Endothelial cell of umbilical vein (primary cell): ENCODE measurements around the gene C17orf100. TPM values are rescaled to one million over a fixed set of nuclear protein-coding genes. Genes with fewer than 3 reads are reported as not detected.

Experiments used
- BruUV-seq: library from RNA; stranded (reverse); fragments of 400-500 nt; replicated peaks from 2 replicates; lab custom pipeline; 2021; lab: Mats Ljungman, UMichigan
- CTCF ChIA-PET: fragments of 300-600, 350-600 bp; sonication (Branson Sonifier 250); formaldehyde crosslinking; loops from one replicate; lab custom pipeline; 2021; ENCODE audit warnings: antibody characterized with exemption, inconsistent platforms; lab: Charles Lee
- POLR2A ChIA-PET: fragments of 300-600, 350-600 bp; sonication (Branson Sonifier 250); formaldehyde crosslinking; loops from one replicate; lab custom pipeline; 2021; ENCODE audit warnings: antibody characterized with exemption, inconsistent platforms; lab: Charles Lee
- DNase-seq: peaks from one replicate; pipeline ENCODE4 v3.0.0-alpha.2; 2011; ENCODE audit warnings: low read depth, low spot score
- FAIRE-seq: peaks from 2 replicates; lab custom pipeline; 2011; peaks lifted over from hg19 to GRCh38; lab: Jason Lieb, UNC
- H2AFZ ChIP-seq: 2 replicates; pipeline ENCODE4 v1.6.0; 2012; ENCODE audit warnings: low read depth, low read length, control low read depth, inconsistent platforms
- H3K27ac ChIP-seq: 2 replicates; pipeline ENCODE4 v1.5.1; 2011; ENCODE audit warnings: low read depth, mild to moderate bottlenecking, control low read depth, low read length, moderate library complexity; ENCODE audit not compliant: insufficient read depth
- H3K27me3 ChIP-seq, 2 experiments: 2 replicates each; pipeline versions ENCODE4 v1.6.0 to v1.6.1; 2011; ENCODE audit warnings: low read length in 2 of 2, mixed read lengths in 1 of 2; ENCODE audit not compliant: control insufficient read depth in 2 of 2, insufficient read depth in 2 of 2
- H3K36me3 ChIP-seq, 2 experiments: 2 replicates in 1 of 2; 3 replicates in 1 of 2; pipeline ENCODE4 v1.5.1; 2011; ENCODE audit warnings: low read length in 2 of 2, mild to moderate bottlenecking in 1 of 2, moderate library complexity in 1 of 2; ENCODE audit not compliant: control insufficient read depth in 2 of 2, insufficient read depth in 2 of 2; ENCODE audit errors: extremely low read depth in 1 of 2
- H3K4me1 ChIP-seq: 3 replicates; pipeline ENCODE4 v1.5.1; 2011; ENCODE audit warnings: mild to moderate bottlenecking, low read length; ENCODE audit not compliant: control insufficient read depth, insufficient read depth; ENCODE audit errors: extremely low read depth
- H3K4me2 ChIP-seq: 2 replicates; pipeline ENCODE4 v1.6.1; 2011; ENCODE audit warnings: low read length, control low read depth, mixed read lengths; ENCODE audit not compliant: insufficient read depth
- H3K4me3 ChIP-seq, 3 experiments: fragments of 200-600 bp in 1 of 3; sonication (generic), shearing (Covaris generic) in 1 of 3; replicated peaks in 1 of 3; 2 replicates each; pipeline ENCODE4 v1.5.1; 2011 to 2016; ENCODE audit warnings: control low read depth in 3 of 3, low read length in 3 of 3, mild to moderate bottlenecking in 2 of 3, inconsistent platforms in 1 of 3, low read depth in 1 of 3, moderate library complexity in 1 of 3; ENCODE audit not compliant: insufficient read depth in 1 of 3
- H3K79me2 ChIP-seq: 2 replicates; pipeline ENCODE4 v1.6.0; 2012; ENCODE audit warnings: low read length, inconsistent platforms; ENCODE audit not compliant: control insufficient read depth, insufficient read depth
- H3K9ac ChIP-seq: replicated peaks from 2 replicates; pipeline ENCODE3; 2011; ENCODE audit warnings: low read length, control low read depth; ENCODE audit not compliant: insufficient read depth; ENCODE audit errors: extremely low read depth
- H3K9me1 ChIP-seq: replicated peaks from 3 replicates; pipeline ENCODE4 v1.6.0; 2011; ENCODE audit warnings: mild to moderate bottlenecking, low read length; ENCODE audit not compliant: control insufficient read depth, insufficient read depth; ENCODE audit errors: extremely low read depth
- H3K9me3 ChIP-seq: replicated peaks from 2 replicates; pipeline ENCODE4 v1.5.1; 2012; ENCODE audit warnings: low read length, inconsistent platforms; ENCODE audit not compliant: control insufficient read depth, insufficient read depth
- H4K20me1 ChIP-seq: replicated peaks from 2 replicates; pipeline ENCODE3; 2011; ENCODE audit warnings: mild to moderate bottlenecking, low read length; ENCODE audit not compliant: control insufficient read depth, insufficient read depth; ENCODE audit errors: extremely low read depth
- EZH2 ChIP-seq: IDR thresholded peaks from 2 replicates; pipeline ENCODE4 v1.6.1; 2012; ENCODE audit warnings: borderline replicate concordance, low read depth, mild to moderate bottlenecking, moderate library complexity, low read length, inconsistent platforms; ENCODE audit not compliant: severe bottlenecking
- FOS ChIP-seq: IDR thresholded peaks from 2 replicates; pipeline ENCODE4 v1.6.1; 2011; ENCODE audit warnings: mild to moderate bottlenecking, low read length, moderate library complexity, borderline replicate concordance; ENCODE audit not compliant: insufficient read depth
- MYC ChIP-seq: IDR thresholded peaks from one replicate; pipeline ENCODE4 v1.6.1; 2011; ENCODE audit warnings: mild to moderate bottlenecking, low read depth, low read length
- dilution Hi-C: fragments of 300-500 bp; cut with MboI; formaldehyde crosslinking; loops from one replicate; pipeline ENCODE4 v1.15.0; 2019; ENCODE audit warnings: low sequenced_read_pairs; ENCODE audit not compliant: extremely low pct_ligation_motif_present
- intact Hi-C: fragments of 100-400 bp; cut with micrococcal nuclease; formaldehyde crosslinking; loops from one replicate; pipeline ENCODE4 v1.10.0; 2022
- polyA plus RNA-seq, 4 experiments: library from polyadenylated mRNA; depleted of rRNA in 3 of 4; stranded (reverse) in 3 of 4; unstranded in 1 of 4; fragments of >200 nt; gene quantifications; 2 replicates each; pipeline versions ENCODE4 v1.2.1 to v1.2.3, GENCODE V29; 2011 to 2012; ENCODE audit warnings: missing spikeins in 1 of 4
- total RNA-seq: library from RNA; stranded (reverse); gene quantifications from 2 replicates; pipeline ENCODE4 v1.2.3, GENCODE V29; 2021
- TF ChIP-seq, protein P1 (sequence below): IDR thresholded peaks from 2 replicates; pipeline ENCODE4 v1.6.1; 2011; ENCODE audit not compliant: insufficient read depth, insufficient read length
- TF ChIP-seq, protein P2 (sequence below), 2 donors: IDR thresholded peaks; 1 replicate in 1 of 2; 2 replicates in 1 of 2; pipeline ENCODE4 v1.5.1; 2011; ENCODE audit warnings: low read length in 2 of 2, mild to moderate bottlenecking in 2 of 2, moderate library complexity in 2 of 2, control low read depth in 1 of 2, inconsistent platforms in 1 of 2, low read depth in 1 of 2; ENCODE audit not compliant: insufficient read depth in 1 of 2; ENCODE audit errors: extremely low read depth in 1 of 2

Gene C17orf100
- total and polyA plus RNA-seq, 2 donors (not counting 3 experiments of a cell fraction or from before 2014, with no cell fraction given): 0.99 to 1.4 TPM

DNA sequence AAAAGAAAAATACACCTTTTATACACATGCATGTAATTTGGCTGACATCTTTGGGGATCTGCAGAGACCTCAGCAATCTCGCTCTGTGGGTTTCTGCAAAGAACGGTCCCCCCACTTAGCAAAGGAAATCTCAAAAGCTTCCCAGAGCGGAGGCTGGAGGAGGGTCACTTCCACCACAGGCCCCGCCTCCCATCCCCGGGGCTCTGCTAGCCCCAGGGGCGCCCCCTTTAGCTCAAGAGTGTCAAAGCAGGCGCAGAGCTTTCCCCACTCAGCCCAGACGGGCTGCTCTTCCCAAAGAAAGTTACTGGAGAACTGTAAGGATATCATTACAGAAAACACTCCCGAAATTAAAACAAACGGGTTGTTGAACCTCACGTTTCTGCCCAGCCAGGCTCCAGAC lies 50.2 kb downstream of the C17orf100 start:
- no peaks in the 10 kb centered on the region for H3K9me3 ChIP-seq
- H3K4me3 ChIP-seq: no peak overlapping the region
- H4K20me1 ChIP-seq: no peaks in the 10 kb centered on the region
- H2AFZ ChIP-seq: no peak overlapping the region
- no peak overlapping the region for H3K9ac ChIP-seq
- BruUV-seq: no TSS peak
- ChIA-PET POLR2A (no interaction called here), CTCF (interaction anchor here (0.8 to 2.9 kb wide), 16 partner anchors 9 to 344 kb away, joined by 3 to 19 read pairs (median 4); no protein-coding TSS in a partner anchor)
- no peaks in the 10 kb centered on the region for H3K27me3 ChIP-seq
- no peaks in the 10 kb centered on the region for H3K79me2 ChIP-seq
- H3K27ac ChIP-seq: no peak overlapping the region
- DNase-seq (peak; percentile 10), FAIRE-seq (peak; percentile 49)
- H3K9me1 ChIP-seq: no peaks in the 10 kb centered on the region
- intact Hi-C loops (loop anchor here (5.0 kb wide), 1 partner anchor 34 kb away; no protein-coding TSS in a partner anchor), dilution Hi-C loops (no loop called here)
- H3K4me2 ChIP-seq: no peak overlapping the region
- no peak for TF ChIP-seq EZH2
- no peak for TF ChIP-seq MYC
- TF ChIP-seq, protein P1, sequence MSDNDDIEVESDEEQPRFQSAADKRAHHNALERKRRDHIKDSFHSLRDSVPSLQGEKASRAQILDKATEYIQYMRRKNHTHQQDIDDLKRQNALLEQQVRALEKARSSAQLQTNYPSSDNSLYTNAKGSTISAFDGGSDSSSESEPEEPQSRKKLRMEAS: no peak
- TF ChIP-seq, protein P2, sequence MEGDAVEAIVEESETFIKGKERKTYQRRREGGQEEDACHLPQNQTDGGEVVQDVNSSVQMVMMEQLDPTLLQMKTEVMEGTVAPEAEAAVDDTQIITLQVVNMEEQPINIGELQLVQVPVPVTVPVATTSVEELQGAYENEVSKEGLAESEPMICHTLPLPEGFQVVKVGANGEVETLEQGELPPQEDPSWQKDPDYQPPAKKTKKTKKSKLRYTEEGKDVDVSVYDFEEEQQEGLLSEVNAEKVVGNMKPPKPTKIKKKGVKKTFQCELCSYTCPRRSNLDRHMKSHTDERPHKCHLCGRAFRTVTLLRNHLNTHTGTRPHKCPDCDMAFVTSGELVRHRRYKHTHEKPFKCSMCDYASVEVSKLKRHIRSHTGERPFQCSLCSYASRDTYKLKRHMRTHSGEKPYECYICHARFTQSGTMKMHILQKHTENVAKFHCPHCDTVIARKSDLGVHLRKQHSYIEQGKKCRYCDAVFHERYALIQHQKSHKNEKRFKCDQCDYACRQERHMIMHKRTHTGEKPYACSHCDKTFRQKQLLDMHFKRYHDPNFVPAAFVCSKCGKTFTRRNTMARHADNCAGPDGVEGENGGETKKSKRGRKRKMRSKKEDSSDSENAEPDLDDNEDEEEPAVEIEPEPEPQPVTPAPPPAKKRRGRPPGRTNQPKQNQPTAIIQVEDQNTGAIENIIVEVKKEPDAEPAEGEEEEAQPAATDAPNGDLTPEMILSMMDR (IDR thresholded peaks at IDR 0.05; ENCODE audit: extremely low read depth in 1 of 2, insufficient read depth in 1 of 2, low read depth in 1 of 2, low read length in 2 of 2): peak; percentile 26 to 57
- TF ChIP-seq FOS: no peak
- H3K4me1 ChIP-seq: no peaks in the 10 kb centered on the region
- H3K36me3 ChIP-seq: no peaks in the 10 kb centered on the region
